Activated T-cell treated with anti-CD3 and anti-CD28 coated beads, Interleukin-2, amount 50 U/mL, for 72 hours (primary cell): ENCODE data around the gene SAYSD1. TPM values are rescaled to one million over a fixed set of nuclear protein-coding genes. Genes with fewer than 3 reads are reported as not detected.

ENCODE experiments used
- ATAC-seq, 2 donors: fragments of 150-1000 bp; cut with Tn5 transposase; replicated peaks in 1 of 2; 2 replicates each; pipeline ENCODE4 v1.10.0; 2021; ENCODE audit warnings: moderate library complexity in 2 of 2, mild to moderate bottlenecking in 1 of 2
- DNase-seq, 2 donors: peaks; one replicate each; pipeline ENCODE4 v3.0.0; 2021 to 2022; ENCODE audit warnings: mixed read lengths in 1 of 2
- H3K27ac Mint-ChIP-seq: one replicate; pipeline ENCODE4 v1.8.0; 2022; ENCODE audit warnings: mild to moderate bottlenecking, moderate library complexity, mixed read lengths
- H3K27me3 Mint-ChIP-seq: one replicate; pipeline ENCODE4 v1.8.0; 2022; ENCODE audit warnings: low read depth, mixed read lengths
- H3K36me3 Mint-ChIP-seq, 2 donors: one replicate each; pipeline ENCODE4 v1.8.0; 2022; ENCODE audit warnings: mixed read lengths in 2 of 2, mild to moderate bottlenecking in 1 of 2; ENCODE audit not compliant: insufficient read depth in 2 of 2
- H3K4me1 Mint-ChIP-seq: one replicate; pipeline ENCODE4 v1.8.0; 2022; ENCODE audit warnings: low read depth, mixed read lengths
- H3K4me3 Mint-ChIP-seq, 2 donors: one replicate each; pipeline ENCODE4 v1.8.0; 2022; ENCODE audit warnings: mild to moderate bottlenecking in 2 of 2, mixed read lengths in 2 of 2, moderate library complexity in 2 of 2
- H3K9me3 Mint-ChIP-seq, 2 donors: one replicate each; pipeline ENCODE4 v1.8.0; 2022; ENCODE audit warnings: mixed read lengths in 2 of 2
- total RNA-seq, 2 donors: library from RNA; stranded (reverse); gene quantifications; one replicate each; pipeline ENCODE4 v1.2.3, GENCODE V29; 2022

The SAYSD1 gene
- total RNA-seq, 2 donors from 2014 or later: 21.0 to 22.0 TPM

DNA sequence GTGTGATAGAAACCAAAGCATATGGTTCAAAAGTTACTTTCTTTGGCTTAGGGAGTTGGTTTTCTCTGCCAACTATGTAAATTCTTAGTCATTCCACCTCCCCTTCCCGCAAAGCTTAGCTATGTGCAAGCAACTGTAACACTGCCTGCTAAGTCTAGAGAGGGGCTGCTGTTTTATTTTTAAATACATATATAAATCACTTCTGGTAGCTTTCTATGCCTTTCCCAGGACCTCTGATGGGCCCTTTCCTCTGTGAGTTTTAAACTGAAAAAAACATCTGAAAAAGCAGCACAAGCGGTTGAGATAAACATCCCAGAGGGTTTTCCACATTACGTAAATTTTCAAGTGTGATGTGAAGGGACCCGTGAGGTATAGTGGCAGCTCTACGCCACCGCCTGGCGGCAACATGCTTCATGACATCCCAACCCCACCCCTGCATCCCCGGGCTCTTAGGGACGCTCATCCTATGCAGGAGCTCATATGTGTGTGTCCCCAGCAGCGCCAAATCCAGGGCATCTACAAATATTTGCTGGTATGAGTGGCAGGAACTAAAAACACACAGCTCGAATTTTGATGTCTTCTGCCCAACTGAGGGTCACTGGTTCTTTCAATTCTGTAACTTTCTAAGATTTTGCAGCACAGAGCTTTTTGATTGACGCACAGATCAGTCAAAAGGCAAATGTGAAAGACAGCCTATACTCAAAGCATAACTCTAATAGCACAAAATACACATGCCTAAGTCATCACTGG lies 12.7 kb downstream of the SAYSD1 start:
- H3K4me3 Mint-ChIP-seq: peak overlapping the region in 1 of 2 donors; percentile 18
- peaks cover 0 to 1% of the 10 kb centered on the region in 2 donors for H3K9me3 Mint-ChIP-seq
- H3K27ac Mint-ChIP-seq: no peak overlapping the region
- peak; percentile 32 to 36 for DNase-seq
- peaks cover 0 to 6% of the 10 kb centered on the region in 2 donors for H3K36me3 Mint-ChIP-seq
- no peaks in the 10 kb centered on the region for H3K27me3 Mint-ChIP-seq
- ATAC-seq: peak; percentile 43 to 56
- H3K4me1 Mint-ChIP-seq: peaks cover 49% of the 10 kb centered on the region

DNA sequence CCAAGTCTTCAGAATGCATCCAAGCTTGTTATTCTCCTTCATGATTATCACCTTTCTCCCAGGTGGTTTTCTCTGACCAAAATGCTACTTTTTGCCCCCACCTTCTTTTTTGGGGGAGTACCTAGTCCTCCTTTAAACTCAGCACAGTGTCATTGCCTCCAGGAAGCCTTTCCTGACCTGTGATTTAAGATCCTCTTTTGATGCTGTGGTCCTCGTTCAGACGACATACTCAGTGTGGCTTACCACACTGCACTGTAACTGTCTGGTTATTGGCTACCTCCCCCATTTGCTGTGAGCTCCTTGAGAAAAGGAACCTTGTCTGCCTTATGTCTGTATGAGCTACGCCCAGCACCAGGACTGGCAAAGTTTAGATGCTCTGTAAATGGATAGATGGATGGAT lies 14.6 kb downstream of the SAYSD1 start:
- H3K36me3 Mint-ChIP-seq: peaks cover 0 to 6% of the 10 kb centered on the region in 2 donors
- DNase-seq: peak; percentile 15 to 29
- no peak overlapping the region for H3K27ac Mint-ChIP-seq
- no peaks in the 10 kb centered on the region for H3K9me3 Mint-ChIP-seq
- H3K4me3 Mint-ChIP-seq: peak overlapping the region in 1 of 2 donors; percentile 25
- peak; percentile 77 for ATAC-seq
- H3K27me3 Mint-ChIP-seq: no peaks in the 10 kb centered on the region
- H3K4me1 Mint-ChIP-seq: peaks cover 36% of the 10 kb centered on the region

DNA sequence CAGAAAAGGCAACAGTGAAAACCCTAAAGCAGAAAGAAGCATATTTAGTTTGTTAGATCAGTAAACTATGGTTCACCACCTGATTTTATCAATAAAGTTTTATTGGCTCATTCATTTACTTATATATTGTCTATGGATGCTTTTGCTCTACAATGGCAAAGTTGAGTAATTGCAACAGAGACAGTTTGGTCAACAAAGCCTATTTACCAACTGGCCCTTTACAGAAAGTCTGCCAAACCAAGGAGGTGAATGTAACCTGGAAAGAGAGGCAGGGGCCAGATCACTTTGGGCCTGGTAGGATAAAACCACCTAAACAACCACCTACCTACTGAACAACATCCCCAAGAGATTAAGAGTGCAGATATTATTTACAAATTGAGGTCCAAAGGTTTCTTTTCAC lies 19.4 kb downstream of the SAYSD1 start:
- H3K4me1 Mint-ChIP-seq: peaks cover 9% of the 10 kb centered on the region
- peaks cover 20% of the 10 kb centered on the region for H3K27me3 Mint-ChIP-seq
- H3K36me3 Mint-ChIP-seq: no peaks in the 10 kb centered on the region
- ATAC-seq: no peak
- H3K27ac Mint-ChIP-seq: no peak overlapping the region
- no peaks in the 10 kb centered on the region for H3K9me3 Mint-ChIP-seq
- DNase-seq: no peak
- no peak overlapping the region for H3K4me3 Mint-ChIP-seq

DNA sequence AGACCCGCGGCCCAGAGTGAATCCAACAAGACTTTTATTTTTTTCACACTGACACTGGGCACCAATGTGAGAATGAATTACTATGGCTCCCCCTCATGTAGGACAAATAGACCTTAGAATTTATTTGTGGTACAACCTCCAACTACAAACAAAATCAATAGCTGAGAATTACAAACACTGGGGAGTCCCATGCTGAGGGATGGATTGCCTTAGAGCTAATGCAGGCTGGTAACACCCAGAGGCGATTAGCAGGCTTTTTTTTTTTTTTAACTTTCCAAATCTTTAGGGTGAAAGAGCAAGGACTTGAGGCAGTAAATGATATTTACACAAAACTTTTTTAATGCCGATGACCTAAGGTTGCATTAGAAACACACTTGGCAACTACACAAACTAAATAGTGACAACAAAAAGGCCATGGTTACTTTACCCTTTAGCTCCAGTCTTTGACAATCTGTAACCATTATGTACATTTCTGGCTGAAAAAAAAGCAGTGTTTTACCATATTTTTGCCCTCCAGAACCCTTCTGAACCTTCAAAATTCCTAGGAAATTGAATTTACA lies 21.8 kb downstream of the SAYSD1 start:
- ATAC-seq: no peak
- Mint-ChIP-seq H3K4me1 (peaks cover 12% of the 10 kb centered on the region), H3K36me3 (no peaks in the 10 kb centered on the region), H3K9me3 (no peaks in the 10 kb centered on the region), H3K27me3 (peaks cover 37% of the 10 kb centered on the region), H3K27ac (no peak overlapping the region), H3K4me3 (no peak overlapping the region)
- no peak for DNase-seq

DNA sequence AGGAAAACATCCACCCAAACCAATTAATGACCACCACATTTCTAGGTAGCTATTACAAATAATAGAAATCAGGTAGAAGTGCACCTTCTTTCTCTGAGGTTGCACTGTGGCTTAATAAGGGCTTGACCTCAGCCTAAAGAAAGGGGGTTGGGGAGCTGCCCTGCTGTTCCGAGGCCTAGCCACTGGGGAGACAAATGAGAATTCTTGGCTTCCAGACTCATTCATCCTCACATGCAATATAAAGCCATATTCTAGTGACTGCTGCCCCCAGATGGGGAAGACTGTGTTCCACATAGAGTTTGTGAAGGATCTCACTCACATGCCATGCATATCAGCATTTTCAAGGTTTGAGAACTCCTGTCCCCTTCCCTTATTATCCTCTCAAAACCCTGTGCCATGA lies 22.9 kb downstream of the SAYSD1 start:
- Mint-ChIP-seq H3K9me3 (no peaks in the 10 kb centered on the region), H3K27ac (no peak overlapping the region), H3K4me1 (peaks cover 13% of the 10 kb centered on the region), H3K27me3 (peaks cover 48% of the 10 kb centered on the region), H3K36me3 (no peaks in the 10 kb centered on the region), H3K4me3 (no peak overlapping the region)
- DNase-seq: no peak
- ATAC-seq: no peak

DNA sequence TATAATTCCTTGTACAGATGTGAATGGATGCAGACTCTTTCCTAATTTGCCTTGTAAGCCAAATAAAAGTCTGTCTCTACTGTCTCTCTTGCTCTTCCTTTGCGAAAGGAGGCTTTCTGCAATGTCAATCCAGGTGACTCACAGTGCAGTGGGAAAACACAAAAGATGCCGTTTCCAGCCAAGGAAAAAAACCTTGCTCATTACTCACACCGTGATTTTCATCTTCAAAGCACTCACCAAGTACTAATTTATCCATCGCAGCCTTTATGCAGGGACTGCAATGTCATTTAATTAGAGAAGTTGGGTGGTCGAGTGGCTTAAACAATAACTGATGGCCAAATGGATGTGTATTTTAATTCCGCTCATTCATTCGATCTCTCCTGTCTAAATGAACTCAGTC lies 23.8 kb downstream of the SAYSD1 start:
- no peaks in the 10 kb centered on the region for H3K36me3 Mint-ChIP-seq
- no peak overlapping the region for H3K27ac Mint-ChIP-seq
- H3K4me1 Mint-ChIP-seq: peaks cover 22% of the 10 kb centered on the region

DNA sequence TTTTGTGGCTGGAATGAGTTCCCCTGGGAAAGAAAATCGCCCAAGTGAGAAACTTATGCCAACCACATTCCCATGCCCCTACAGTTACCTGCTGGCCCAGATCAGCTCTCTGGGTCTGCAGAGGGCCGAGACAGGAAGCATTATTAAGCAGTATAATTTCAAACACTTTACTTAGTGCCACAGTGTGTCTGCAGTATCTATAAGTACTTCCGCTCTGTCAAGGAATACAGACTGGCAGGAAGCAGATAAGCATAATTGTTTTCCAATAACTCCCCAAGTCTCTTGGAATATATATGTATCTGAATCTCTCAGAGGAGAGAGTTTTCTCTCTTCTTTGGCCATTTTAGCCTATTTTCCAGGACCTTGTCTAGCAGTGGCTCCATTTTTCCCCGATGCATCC lies 24.9 kb downstream of the SAYSD1 start:
- Mint-ChIP-seq H3K36me3 (no peaks in the 10 kb centered on the region), H3K4me1 (peaks cover 30% of the 10 kb centered on the region), H3K27me3 (peaks cover 63% of the 10 kb centered on the region), H3K9me3 (no peaks in the 10 kb centered on the region), H3K27ac (no peak overlapping the region), H3K4me3 (no peak overlapping the region)
- DNase-seq: no peak
- no peak for ATAC-seq

More for the DNA sequence above, 23.8 kb downstream of the SAYSD1 start:
- DNase-seq (no peak), ATAC-seq (no peak)
- H3K27me3 Mint-ChIP-seq: peaks cover 55% of the 10 kb centered on the region
- H3K9me3 Mint-ChIP-seq: no peaks in the 10 kb centered on the region
- no peak overlapping the region for H3K4me3 Mint-ChIP-seq

DNA sequence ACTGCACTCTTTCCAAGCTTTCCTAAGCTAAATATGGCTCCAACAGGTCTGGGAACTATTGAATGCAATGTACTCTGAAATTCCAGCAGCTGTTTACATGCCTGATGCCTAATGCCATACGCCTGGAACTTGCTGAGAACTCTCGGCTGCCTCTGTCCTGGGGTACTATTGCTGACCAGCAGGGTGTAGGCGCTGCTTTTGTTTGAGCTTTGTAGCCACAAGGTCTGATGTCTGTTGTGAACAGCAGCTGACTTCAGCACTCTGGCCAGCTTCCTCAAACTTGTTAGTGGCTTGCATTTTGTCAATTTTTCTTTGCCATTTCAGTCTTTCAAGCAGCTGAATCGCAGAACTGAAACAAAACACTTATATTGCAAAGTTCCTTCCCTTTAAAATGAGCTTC lies 26.7 kb downstream of the SAYSD1 start:
- Mint-ChIP-seq H3K4me3 (no peak overlapping the region), H3K4me1 (peaks cover 35% of the 10 kb centered on the region), H3K36me3 (no peaks in the 10 kb centered on the region), H3K27ac (no peak overlapping the region), H3K9me3 (no peaks in the 10 kb centered on the region), H3K27me3 (peaks cover 71% of the 10 kb centered on the region)
- DNase-seq: peak; percentile 15 to 19
- ATAC-seq: no peak

DNA sequence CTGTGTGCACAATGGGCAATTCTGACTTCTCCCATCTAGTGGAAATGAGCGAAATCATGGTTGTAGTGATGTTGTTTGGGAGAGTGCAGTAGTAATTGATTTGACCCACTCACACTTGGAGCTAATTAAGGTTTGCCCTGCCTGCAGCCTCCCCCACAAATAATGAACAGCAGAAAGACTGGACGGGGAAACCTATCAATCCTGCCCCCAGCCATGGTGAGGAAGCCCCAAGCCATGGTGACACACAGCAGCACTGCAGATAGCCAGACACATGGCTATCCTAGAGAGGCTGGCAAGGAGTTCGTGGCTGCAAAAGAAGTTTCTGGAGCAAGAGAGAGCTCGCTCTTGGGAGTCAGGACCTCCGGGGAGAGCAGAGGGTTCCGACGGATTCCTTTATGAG lies 27.8 kb downstream of the SAYSD1 start:
- Mint-ChIP-seq H3K4me1 (peaks cover 39% of the 10 kb centered on the region), H3K36me3 (no peaks in the 10 kb centered on the region), H3K27me3 (peaks cover 72% of the 10 kb centered on the region), H3K27ac (no peak overlapping the region), H3K4me3 (no peak overlapping the region), H3K9me3 (no peaks in the 10 kb centered on the region)
- ATAC-seq (no peak), DNase-seq (no peak)

DNA sequence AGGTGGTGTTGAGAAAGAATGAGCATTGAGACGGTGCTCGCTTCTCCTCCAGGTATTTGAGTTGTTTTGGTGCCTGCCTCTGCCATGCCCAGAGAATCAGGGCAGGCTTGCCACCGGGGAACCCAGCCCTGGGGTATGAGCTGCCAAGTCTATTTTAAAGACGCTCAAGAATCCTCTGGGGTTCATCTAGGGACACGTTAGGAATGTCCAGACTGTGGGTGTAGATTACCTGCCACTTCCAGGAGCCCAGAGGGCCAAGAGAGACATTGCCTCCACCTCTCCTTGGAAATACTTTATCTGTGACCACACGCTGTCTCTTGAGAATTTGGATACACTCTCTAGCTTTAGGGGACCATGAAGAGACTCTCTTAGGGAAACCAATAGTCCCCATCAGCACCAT lies 28.3 kb downstream of the SAYSD1 start:
- Mint-ChIP-seq H3K27ac (no peak overlapping the region), H3K27me3 (peaks cover 67% of the 10 kb centered on the region), H3K4me1 (peaks cover 39% of the 10 kb centered on the region), H3K36me3 (no peaks in the 10 kb centered on the region), H3K4me3 (peak overlapping the region; percentile 23 to 26), H3K9me3 (no peaks in the 10 kb centered on the region)
- DNase-seq (no peak), ATAC-seq (no peak)

DNA sequence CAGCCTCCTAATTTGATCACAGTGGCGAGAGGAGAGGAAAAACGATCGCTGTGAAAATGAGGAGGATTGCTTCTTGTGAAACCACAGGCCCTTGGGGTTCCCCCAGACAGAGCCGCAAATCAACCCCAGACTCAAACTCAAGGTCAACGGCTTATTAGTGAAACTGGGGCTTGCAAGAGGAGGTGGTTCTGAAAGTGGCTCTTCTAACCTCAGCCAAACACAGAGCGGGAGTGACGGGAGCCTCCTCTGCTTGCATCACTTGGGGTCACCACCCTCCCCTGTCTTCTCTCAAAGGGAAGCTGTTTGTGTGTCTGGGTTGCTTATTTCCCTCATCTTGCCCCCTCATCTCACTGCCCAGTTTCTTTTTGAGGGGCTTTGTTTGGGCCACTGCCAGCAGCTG lies 28.7 kb downstream of the SAYSD1 start:
- Mint-ChIP-seq H3K4me1 (peaks cover 39% of the 10 kb centered on the region), H3K9me3 (no peaks in the 10 kb centered on the region), H3K4me3 (peak overlapping the region; percentile 23 to 26), H3K36me3 (no peaks in the 10 kb centered on the region), H3K27me3 (peaks cover 63% of the 10 kb centered on the region), H3K27ac (no peak overlapping the region)
- DNase-seq: peak; percentile 64 to 66
- peak; percentile 88 for ATAC-seq

DNA sequence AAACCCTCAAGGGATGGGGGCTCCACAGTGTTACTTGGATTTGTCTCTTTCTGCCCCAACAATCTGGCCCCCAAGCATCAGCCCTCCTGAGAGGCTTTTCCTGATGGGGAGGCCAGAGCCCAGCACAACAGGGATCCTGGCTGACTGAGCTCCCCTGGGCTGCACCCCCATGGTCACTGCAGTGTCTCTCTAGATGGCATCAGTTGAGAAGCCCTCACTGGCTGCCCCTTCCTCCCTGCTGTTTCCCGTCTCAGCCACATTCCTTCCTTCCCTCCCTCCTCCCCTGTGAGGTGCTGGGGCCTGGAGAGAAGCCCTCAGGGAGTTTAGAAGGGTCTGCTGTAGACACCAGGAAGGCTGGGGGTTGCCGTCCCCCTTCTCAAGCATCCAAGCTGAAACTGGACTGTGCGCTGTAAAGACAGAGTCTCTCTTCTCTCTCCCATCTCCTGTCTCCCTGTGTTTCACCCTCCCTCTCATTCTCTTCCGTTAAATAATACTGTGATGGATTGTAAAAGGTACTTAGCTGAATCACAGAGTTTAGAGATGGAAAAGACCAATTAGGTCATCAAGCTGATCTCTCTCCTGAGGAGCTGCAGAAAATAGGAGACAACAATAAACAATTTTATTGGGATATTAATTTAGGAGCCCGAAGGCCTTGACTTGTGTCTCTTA lies 29.7 kb downstream of the SAYSD1 start:
- Mint-ChIP-seq H3K9me3 (no peaks in the 10 kb centered on the region), H3K27me3 (peaks cover 53% of the 10 kb centered on the region), H3K36me3 (no peaks in the 10 kb centered on the region), H3K27ac (no peak overlapping the region), H3K4me1 (peaks cover 39% of the 10 kb centered on the region), H3K4me3 (no peak overlapping the region)
- ATAC-seq (no peak), DNase-seq (no peak)

DNA sequence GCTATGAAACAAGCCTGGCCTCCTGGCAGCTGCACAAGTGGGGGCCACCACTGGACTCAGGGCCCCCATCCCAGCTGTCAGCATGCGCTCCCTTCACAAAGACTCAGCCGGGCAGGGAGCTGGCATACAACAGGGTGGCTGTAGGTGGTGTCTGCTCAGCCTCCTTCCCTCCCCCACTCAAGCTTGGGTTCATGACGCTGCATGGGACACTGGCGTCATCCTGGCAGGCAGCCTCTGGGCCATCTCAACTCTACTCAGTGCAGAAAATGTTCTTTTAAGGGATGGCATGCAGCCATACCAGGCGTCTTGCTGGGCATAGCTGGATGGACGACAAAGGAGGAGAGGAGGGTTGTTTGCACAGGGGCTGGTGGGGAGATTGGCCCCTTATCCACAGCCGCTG lies 30.5 kb downstream of the SAYSD1 start:
- no peak overlapping the region for H3K4me3 Mint-ChIP-seq
- H3K4me1 Mint-ChIP-seq: peaks cover 34% of the 10 kb centered on the region
- no peaks in the 10 kb centered on the region for H3K36me3 Mint-ChIP-seq
- H3K27me3 Mint-ChIP-seq: peaks cover 49% of the 10 kb centered on the region
- no peak for ATAC-seq
- H3K27ac Mint-ChIP-seq: no peak overlapping the region
- DNase-seq: no peak
- H3K9me3 Mint-ChIP-seq: no peaks in the 10 kb centered on the region
